K562 (cell line): ENCODE data around the gene SYNE2. TPM values are rescaled to one million over a fixed set of nuclear protein-coding genes. Genes with fewer than 3 reads are reported as not detected.

Experiments
- ATAC-seq: fragments of 200-7000 bp; cut with Tn5 transposase; 3 replicates; pipeline ENCODE4 v1.9.1; 2020; ENCODE audit warnings: moderate library complexity
- BruUV-seq: library from RNA; stranded (reverse); fragments of 400-500 nt; replicated peaks from 2 replicates; lab custom pipeline; 2021; lab: Mats Ljungman, UMichigan
- CTCF ChIA-PET: fragments of 300-600 bp; formaldehyde crosslinking; extraction: SDS; loops from one replicate; lab custom pipeline; 2021; ENCODE audit warnings: low intra/inter-chr PET ratio; lab: Yijun Ruan, JAX
- POLR2A ChIA-PET: fragments of 300-600, 350-650 bp; sonication (Branson Sonifier 250); formaldehyde crosslinking; extraction: SDS; loops from one replicate; lab custom pipeline; 2021; ENCODE audit warnings: antibody characterized with exemption, inconsistent platforms; lab: Yijun Ruan, JAX
- DNase-seq, 4 experiments: peaks; one replicate each; pipeline versions ENCODE4 v3.0.0 to v3.0.0-alpha.2; 2011 to 2018; ENCODE audit warnings: low spot score in 3 of 4, mixed read lengths in 3 of 4; ENCODE audit errors: extremely low read depth in 1 of 4
- FAIRE-seq: peaks from 2 replicates; lab custom pipeline; 2011; peaks lifted over from hg19 to GRCh38; lab: Jason Lieb, UNC
- H2AFZ ChIP-seq: 2 replicates; pipeline ENCODE4 v1.6.0; 2011; ENCODE audit warnings: low read depth, low read length, control low read depth, inconsistent platforms
- H3K27ac ChIP-seq: fragments of 200-600 bp; 3 replicates; pipeline ENCODE4 v1.8.0; 2011; ENCODE audit warnings: low read depth, mild to moderate bottlenecking, control low read depth, inconsistent platforms, low read length, moderate library complexity, mixed read lengths; ENCODE audit errors: extremely low read depth
- H3K27me3 ChIP-seq, 2 experiments: fragments of 300-600 bp in 1 of 2; 2 replicates in 1 of 2; 3 replicates in 1 of 2; pipeline versions ENCODE4 v1.6.0 to v1.8.0; 2011; ENCODE audit warnings: inconsistent platforms in 2 of 2, low read length in 2 of 2, mild to moderate bottlenecking in 1 of 2, mixed read lengths in 1 of 2, moderate library complexity in 1 of 2; ENCODE audit not compliant: control insufficient read depth in 2 of 2, insufficient read depth in 2 of 2
- H3K36me3 ChIP-seq: fragments of 300-600 bp; 3 replicates; pipeline ENCODE4 v1.8.0; 2011; ENCODE audit warnings: mild to moderate bottlenecking, low read length, inconsistent platforms; ENCODE audit not compliant: control insufficient read depth, insufficient read depth
- H3K4me1 ChIP-seq, 2 experiments: fragments of 200-600 bp in 1 of 2; replicated peaks in 1 of 2; 2 replicates in 1 of 2; 3 replicates in 1 of 2; pipeline versions ENCODE4 v1.5.1 to v1.8.0; 2011; ENCODE audit warnings: inconsistent platforms in 2 of 2, low read length in 2 of 2, mild to moderate bottlenecking in 1 of 2, mixed read lengths in 1 of 2, moderate library complexity in 1 of 2; ENCODE audit not compliant: control insufficient read depth in 2 of 2, insufficient read depth in 2 of 2
- H3K4me2 ChIP-seq: 2 replicates; pipeline ENCODE4 v1.6.1; 2011; ENCODE audit warnings: low read length, control low read depth, inconsistent platforms, mixed read lengths; ENCODE audit not compliant: insufficient read depth
- H3K4me3 ChIP-seq: fragments of 200-600 bp; sonication (generic), shearing (Covaris generic); 2 replicates; pipeline ENCODE4 v1.5.1; 2016; ENCODE audit warnings: control low read depth, inconsistent platforms
- H3K79me2 ChIP-seq: fragments of 200-600 bp; 3 replicates; pipeline ENCODE4 v1.8.0; 2011; ENCODE audit warnings: low read length, inconsistent platforms; ENCODE audit not compliant: control insufficient read depth, insufficient read depth
- H3K9ac ChIP-seq, 2 experiments: 2 replicates each; pipeline versions ENCODE4 v1.6.0 to v1.6.1; 2011; ENCODE audit warnings: low read depth in 2 of 2, low read length in 2 of 2, control low read depth in 1 of 2, inconsistent platforms in 1 of 2, mild to moderate bottlenecking in 1 of 2, mixed read lengths in 1 of 2; ENCODE audit not compliant: insufficient read depth in 1 of 2
- H3K9me1 ChIP-seq: one replicate; pipeline ENCODE4 v1.6.0; 2011; ENCODE audit warnings: inconsistent platforms, mild to moderate bottlenecking, low read length, moderate library complexity; ENCODE audit not compliant: control insufficient read depth, insufficient read depth
- H3K9me3 ChIP-seq: replicated peaks from 2 replicates; pipeline ENCODE4 v1.5.1; 2011; ENCODE audit warnings: low read depth, low read length, inconsistent platforms; ENCODE audit not compliant: control insufficient read depth, insufficient read depth
- H4K20me1 ChIP-seq: replicated peaks from 2 replicates; pipeline ENCODE4 v1.6.1; 2011; ENCODE audit warnings: low read length, inconsistent platforms, mixed read lengths; ENCODE audit not compliant: control insufficient read depth, insufficient read depth
- ATF4 ChIP-seq: fragments of 450-650 bp; formaldehyde crosslinking; IDR thresholded peaks from 2 replicates; pipeline ENCODE4 v1.4.0; 2022; ENCODE audit warnings: mild to moderate bottlenecking, moderate library complexity
- ERF ChIP-seq: fragments of 450-650 bp; formaldehyde crosslinking; IDR thresholded peaks from 2 replicates; pipeline ENCODE4 v1.4.0; 2020; ENCODE audit warnings: mild to moderate bottlenecking, mixed read lengths
- JUN ChIP-seq, 2 experiments: sonication (generic) in 1 of 2; formaldehyde crosslinking in 1 of 2; IDR thresholded peaks; 2 replicates each; pipeline versions ENCODE4 v1.6.1 to v1.8.0; 2012 to 2022; ENCODE audit warnings: borderline replicate concordance in 2 of 2, mild to moderate bottlenecking in 2 of 2, improper control_type of control experiment in 1 of 2, low read depth in 1 of 2, low read length in 1 of 2, missing genetic modification reagents in 1 of 2
- KDM1A ChIP-seq, 2 experiments: fragments of 450-650 bp; IDR thresholded peaks; 2 replicates each; pipeline ENCODE4 v1.6.1; 2016; ENCODE audit warnings: mild to moderate bottlenecking in 2 of 2
- NCOA2 ChIP-seq, 2 experiments: fragments of 450-650 bp; IDR thresholded peaks; 2 replicates each; pipeline ENCODE4 v1.6.1; 2018; ENCODE audit warnings: mild to moderate bottlenecking in 2 of 2, moderate library complexity in 1 of 2; ENCODE audit not compliant: partially characterized antibody in 2 of 2
- NEUROD1 ChIP-seq: fragments of 150-350 bp; IDR thresholded peaks from 2 replicates; pipeline ENCODE4 v1.6.1; 2014; ENCODE audit warnings: borderline replicate concordance, low read length, low read depth; ENCODE audit not compliant: partially characterized antibody
- PTRF ChIP-seq: fragments of 450-650 bp; IDR thresholded peaks from 2 replicates; pipeline ENCODE4 v1.6.1; 2016; ENCODE audit warnings: mild to moderate bottlenecking, missing genetic modification characterization, missing compliant biosample characterization
- RFX1 ChIP-seq: fragments of 450-650 bp; IDR thresholded peaks from 2 replicates; pipeline ENCODE4 v1.6.1; 2016; ENCODE audit warnings: mild to moderate bottlenecking, moderate library complexity
- TCF7L2 ChIP-seq: fragments of 150-350 bp; IDR thresholded peaks from 2 replicates; pipeline ENCODE4 v1.6.1; 2016; ENCODE audit warnings: low read depth, mild to moderate bottlenecking, low read length, moderate library complexity
- ZNF780A ChIP-seq: fragments of 250-450 bp; sonication (Bioruptor Pico); IDR thresholded peaks from 2 replicates; pipeline ENCODE4 v1.5.0; 2021; ENCODE audit warnings: mild to moderate bottlenecking
- WGBS: fragments of 100-300 bp; shearing (Covaris generic); methylation state at CpG from one replicate; pipeline ENCODE4 v1.1.6; 2016; ENCODE audit warnings: low coverage, mixed read lengths; ENCODE audit not compliant: insufficient coverage; ENCODE audit errors: missing lambda C conversion rate; 5-methylcytosine and 5-hydroxymethylcytosine counted together
- in situ Hi-C: fragments of 300-500 bp; cut with MboI; formaldehyde crosslinking; loops from 4 replicates; pipeline ENCODE4 v1.15.0; 2018; ENCODE audit warnings: inconsistent platforms, mixed read lengths
- intact Hi-C: fragments of 100-400 bp; cut with micrococcal nuclease; formaldehyde crosslinking; loops from 2 replicates; pipeline ENCODE4 v1.14.2; 2022
- polyA plus RNA-seq, 8 experiments: library from polyadenylated mRNA; depleted of rRNA in 4 of 8; stranded (reverse) in 5 of 8; unstranded in 3 of 8; fragments of >200 nt; fragmentation: Nextera tagmentation in 2 of 8; fragmentation: Illumina TruSeq in 1 of 8; extraction: Ambion mirVana in 2 of 8; extraction: Trizol in 1 of 8; gene quantifications; 2 replicates each; pipeline versions ENCODE4 v1.2.1 to v1.2.3, GENCODE V29; 2011 to 2014; ENCODE audit warnings: inconsistent platforms in 1 of 8, missing spikeins in 1 of 8
- total RNA-seq, 7 experiments: library from RNA; depleted of rRNA in 6 of 7; stranded (reverse); fragments of >200 nt in 6 of 7; fragmentation: Illumina TruSeq in 2 of 7; extraction: Trizol in 2 of 7; gene quantifications; 2 replicates each; pipeline versions ENCODE4 v1.2.1 to v1.2.3, GENCODE V29; 2011 to 2021; ENCODE audit warnings: low replicate concordance in 1 of 7
- TF ChIP-seq, protein P1 (sequence below): fragments of 450-650 bp; IDR thresholded peaks from 2 replicates; pipeline ENCODE4 v1.6.1; 2016; ENCODE audit warnings: mild to moderate bottlenecking, moderate library complexity

The SYNE2 gene
- total and polyA plus RNA-seq, 9 of the 15 experiments (the other 6 are each of a cell fraction or from before 2014, with no cell fraction given): 0.06 to 0.53 (median 0.11) TPM

- ATAC-seq: no peak
- WGBS: no CpG with 5 or more reads among the region's 1 CpG
- H4K20me1 ChIP-seq: no peaks in the 10 kb centered on the region
- no TSS peak for BruUV-seq
- no peaks in the 10 kb centered on the region for H3K79me2 ChIP-seq
- H3K27ac ChIP-seq: no peak overlapping the region
- FAIRE-seq: no peak
- no peak overlapping the region for H2AFZ ChIP-seq
- no peaks in the 10 kb centered on the region for H3K9me1 ChIP-seq
- H3K4me2 ChIP-seq: no peak overlapping the region
- CTCF ChIA-PET: no interaction called here
- in situ Hi-C loops (no loop called here), intact Hi-C loops (no loop called here)
- DNase-seq: no peak
- no peaks in the 10 kb centered on the region for H3K9me3 ChIP-seq
- H3K9ac ChIP-seq: no peak overlapping the region
- H3K36me3 ChIP-seq: no peaks in the 10 kb centered on the region
- no peaks in the 10 kb centered on the region for H3K4me1 ChIP-seq
- no peaks in the 10 kb centered on the region; a peak in 1 of 5 replicates for H3K27me3 ChIP-seq
- H3K4me3 ChIP-seq: no peak overlapping the region
- POLR2A ChIA-PET: no interaction called here
- TF ChIP-seq, protein P1, sequence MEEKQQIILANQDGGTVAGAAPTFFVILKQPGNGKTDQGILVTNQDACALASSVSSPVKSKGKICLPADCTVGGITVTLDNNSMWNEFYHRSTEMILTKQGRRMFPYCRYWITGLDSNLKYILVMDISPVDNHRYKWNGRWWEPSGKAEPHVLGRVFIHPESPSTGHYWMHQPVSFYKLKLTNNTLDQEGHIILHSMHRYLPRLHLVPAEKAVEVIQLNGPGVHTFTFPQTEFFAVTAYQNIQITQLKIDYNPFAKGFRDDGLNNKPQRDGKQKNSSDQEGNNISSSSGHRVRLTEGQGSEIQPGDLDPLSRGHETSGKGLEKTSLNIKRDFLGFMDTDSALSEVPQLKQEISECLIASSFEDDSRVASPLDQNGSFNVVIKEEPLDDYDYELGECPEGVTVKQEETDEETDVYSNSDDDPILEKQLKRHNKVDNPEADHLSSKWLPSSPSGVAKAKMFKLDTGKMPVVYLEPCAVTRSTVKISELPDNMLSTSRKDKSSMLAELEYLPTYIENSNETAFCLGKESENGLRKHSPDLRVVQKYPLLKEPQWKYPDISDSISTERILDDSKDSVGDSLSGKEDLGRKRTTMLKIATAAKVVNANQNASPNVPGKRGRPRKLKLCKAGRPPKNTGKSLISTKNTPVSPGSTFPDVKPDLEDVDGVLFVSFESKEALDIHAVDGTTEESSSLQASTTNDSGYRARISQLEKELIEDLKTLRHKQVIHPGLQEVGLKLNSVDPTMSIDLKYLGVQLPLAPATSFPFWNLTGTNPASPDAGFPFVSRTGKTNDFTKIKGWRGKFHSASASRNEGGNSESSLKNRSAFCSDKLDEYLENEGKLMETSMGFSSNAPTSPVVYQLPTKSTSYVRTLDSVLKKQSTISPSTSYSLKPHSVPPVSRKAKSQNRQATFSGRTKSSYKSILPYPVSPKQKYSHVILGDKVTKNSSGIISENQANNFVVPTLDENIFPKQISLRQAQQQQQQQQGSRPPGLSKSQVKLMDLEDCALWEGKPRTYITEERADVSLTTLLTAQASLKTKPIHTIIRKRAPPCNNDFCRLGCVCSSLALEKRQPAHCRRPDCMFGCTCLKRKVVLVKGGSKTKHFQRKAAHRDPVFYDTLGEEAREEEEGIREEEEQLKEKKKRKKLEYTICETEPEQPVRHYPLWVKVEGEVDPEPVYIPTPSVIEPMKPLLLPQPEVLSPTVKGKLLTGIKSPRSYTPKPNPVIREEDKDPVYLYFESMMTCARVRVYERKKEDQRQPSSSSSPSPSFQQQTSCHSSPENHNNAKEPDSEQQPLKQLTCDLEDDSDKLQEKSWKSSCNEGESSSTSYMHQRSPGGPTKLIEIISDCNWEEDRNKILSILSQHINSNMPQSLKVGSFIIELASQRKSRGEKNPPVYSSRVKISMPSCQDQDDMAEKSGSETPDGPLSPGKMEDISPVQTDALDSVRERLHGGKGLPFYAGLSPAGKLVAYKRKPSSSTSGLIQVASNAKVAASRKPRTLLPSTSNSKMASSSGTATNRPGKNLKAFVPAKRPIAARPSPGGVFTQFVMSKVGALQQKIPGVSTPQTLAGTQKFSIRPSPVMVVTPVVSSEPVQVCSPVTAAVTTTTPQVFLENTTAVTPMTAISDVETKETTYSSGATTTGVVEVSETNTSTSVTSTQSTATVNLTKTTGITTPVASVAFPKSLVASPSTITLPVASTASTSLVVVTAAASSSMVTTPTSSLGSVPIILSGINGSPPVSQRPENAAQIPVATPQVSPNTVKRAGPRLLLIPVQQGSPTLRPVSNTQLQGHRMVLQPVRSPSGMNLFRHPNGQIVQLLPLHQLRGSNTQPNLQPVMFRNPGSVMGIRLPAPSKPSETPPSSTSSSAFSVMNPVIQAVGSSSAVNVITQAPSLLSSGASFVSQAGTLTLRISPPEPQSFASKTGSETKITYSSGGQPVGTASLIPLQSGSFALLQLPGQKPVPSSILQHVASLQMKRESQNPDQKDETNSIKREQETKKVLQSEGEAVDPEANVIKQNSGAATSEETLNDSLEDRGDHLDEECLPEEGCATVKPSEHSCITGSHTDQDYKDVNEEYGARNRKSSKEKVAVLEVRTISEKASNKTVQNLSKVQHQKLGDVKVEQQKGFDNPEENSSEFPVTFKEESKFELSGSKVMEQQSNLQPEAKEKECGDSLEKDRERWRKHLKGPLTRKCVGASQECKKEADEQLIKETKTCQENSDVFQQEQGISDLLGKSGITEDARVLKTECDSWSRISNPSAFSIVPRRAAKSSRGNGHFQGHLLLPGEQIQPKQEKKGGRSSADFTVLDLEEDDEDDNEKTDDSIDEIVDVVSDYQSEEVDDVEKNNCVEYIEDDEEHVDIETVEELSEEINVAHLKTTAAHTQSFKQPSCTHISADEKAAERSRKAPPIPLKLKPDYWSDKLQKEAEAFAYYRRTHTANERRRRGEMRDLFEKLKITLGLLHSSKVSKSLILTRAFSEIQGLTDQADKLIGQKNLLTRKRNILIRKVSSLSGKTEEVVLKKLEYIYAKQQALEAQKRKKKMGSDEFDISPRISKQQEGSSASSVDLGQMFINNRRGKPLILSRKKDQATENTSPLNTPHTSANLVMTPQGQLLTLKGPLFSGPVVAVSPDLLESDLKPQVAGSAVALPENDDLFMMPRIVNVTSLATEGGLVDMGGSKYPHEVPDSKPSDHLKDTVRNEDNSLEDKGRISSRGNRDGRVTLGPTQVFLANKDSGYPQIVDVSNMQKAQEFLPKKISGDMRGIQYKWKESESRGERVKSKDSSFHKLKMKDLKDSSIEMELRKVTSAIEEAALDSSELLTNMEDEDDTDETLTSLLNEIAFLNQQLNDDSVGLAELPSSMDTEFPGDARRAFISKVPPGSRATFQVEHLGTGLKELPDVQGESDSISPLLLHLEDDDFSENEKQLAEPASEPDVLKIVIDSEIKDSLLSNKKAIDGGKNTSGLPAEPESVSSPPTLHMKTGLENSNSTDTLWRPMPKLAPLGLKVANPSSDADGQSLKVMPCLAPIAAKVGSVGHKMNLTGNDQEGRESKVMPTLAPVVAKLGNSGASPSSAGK: no peak
- TF ChIP-seq PTRF: no peak
- no peak for TF ChIP-seq RFX1
- TF ChIP-seq KDM1A (IDR thresholded peaks at IDR 0.05): no peak
- no peak for TF ChIP-seq ZNF780A (CRISPR knock-in tag)
- TF ChIP-seq NCOA2 (IDR thresholded peaks at IDR 0.05; ENCODE audit: partially characterized antibody in 2 of 2): no peak
- TF ChIP-seq ATF4 (CRISPR knock-in tag): no peak
- TF ChIP-seq NEUROD1: no peak
- TF ChIP-seq TCF7L2: no peak
- TF ChIP-seq JUN (IDR thresholded peaks at IDR 0.05; ENCODE audit: borderline replicate concordance, low read depth, low read length): no peak
- TF ChIP-seq JUN (CRISPR knock-in tag; IDR thresholded peaks at IDR 0.05; ENCODE audit: borderline replicate concordance): no peak
- no peak for TF ChIP-seq ERF (CRISPR knock-in tag)
Measured at GRCh38 chr14:63890553-63890952, 37.7 kb downstream of the SYNE2 start.
